ENCODE measurements around the gene ECT2. TPM values are rescaled to one million over a fixed set of nuclear protein-coding genes. Genes with fewer than 3 reads are reported as not detected.
A peak's percentile ranks its signal among the peaks of the same experiment; 100 is the strongest.

Gene ECT2
- total RNA-seq, 3 donors from 2014 or later (not counting 1 experiment from before 2014, with no cell fraction given) = 2.9 to 7.0 (median 4.8) TPM

GRCh38 chr3:172749230-172749965 lies 1.1 kb upstream of the ECT2 start:
- no peak for ATAC-seq
- H3K9me3 ChIP-seq (ENCODE audit: control insufficient read depth, insufficient read depth, low read length) = no peaks in the 10 kb centered on the region
- TF ChIP-seq CTCF (IDR thresholded peaks at IDR 0.05) = no peak
- H3K27me3 ChIP-seq (ENCODE audit: control insufficient read depth, insufficient read depth, low read length) = no peaks in the 10 kb centered on the region
- intact Hi-C loops (cut with micrococcal nuclease) = no loop called here
- H3K27ac Mint-ChIP-seq = peak overlapping the region; percentile 84 to 87
- no peaks in the 10 kb centered on the region for H3K36me3 ChIP-seq (ENCODE audit: control insufficient read depth, insufficient read depth, low read length)
- H3K4me3 ChIP-seq (ENCODE audit: low read length) = peak overlapping the region; percentile 86
- H3K27me3 Mint-ChIP-seq (ENCODE audit: low read depth in 2 of 2) = peaks cover 0 to 3% of the 10 kb centered on the region in 2 donors
- H3K27ac ChIP-seq (ENCODE audit: low read length) = no peak overlapping the region
- H3K4me1 ChIP-seq (ENCODE audit: control insufficient read depth, insufficient read depth, low read length) = peaks cover 11% of the 10 kb centered on the region
- H3K36me3 Mint-ChIP-seq = no peaks in the 10 kb centered on the region
- peak in 1 of 2 donors; percentile 5 for DNase-seq
- peak overlapping the region; percentile 99 for H3K4me3 Mint-ChIP-seq
- H3K4me1 Mint-ChIP-seq = peaks cover 15 to 21% of the 10 kb centered on the region in 2 donors
- no peaks in the 10 kb centered on the region for H3K9me3 Mint-ChIP-seq
- 83% methylated on average over 6 of the region's 8 CpGs for WGBS (ENCODE audit: insufficient coverage)

- intact Hi-C loops (cut with micrococcal nuclease) = loop anchor here (2.0 kb wide), 1 partner anchor 39 kb away; the partner anchor contains the start of gene NCEH1
- no peak for DNase-seq
- H3K9me3 ChIP-seq (ENCODE audit: control insufficient read depth, insufficient read depth, low read length) = no peaks in the 10 kb centered on the region
- TF ChIP-seq CTCF (IDR thresholded peaks at IDR 0.05) = no peak
- no peaks in the 10 kb centered on the region for H3K27me3 ChIP-seq (ENCODE audit: control insufficient read depth, insufficient read depth, low read length)
- H3K4me3 ChIP-seq (ENCODE audit: low read length) = peak overlapping the region; percentile 86
- H3K36me3 ChIP-seq (ENCODE audit: control insufficient read depth, insufficient read depth, low read length) = no peaks in the 10 kb centered on the region
- whole genome bisulfite sequencing (ENCODE audit: insufficient coverage) = 19% methylated on average over 9 of the region's 9 CpGs
- ATAC-seq = no peak
- peaks cover 16 to 21% of the 10 kb centered on the region in 2 donors for H3K4me1 Mint-ChIP-seq
- no peaks in the 10 kb centered on the region for H3K36me3 Mint-ChIP-seq
- H3K9me3 Mint-ChIP-seq = no peaks in the 10 kb centered on the region
- peaks cover 11% of the 10 kb centered on the region for H3K4me1 ChIP-seq (ENCODE audit: control insufficient read depth, insufficient read depth, low read length)
- H3K27me3 Mint-ChIP-seq (ENCODE audit: low read depth in 2 of 2) = peaks cover 0 to 3% of the 10 kb centered on the region in 2 donors
- H3K27ac ChIP-seq (ENCODE audit: low read length) = peak overlapping the region; percentile 71
- peak overlapping the region; percentile 99 for H3K4me3 Mint-ChIP-seq
- H3K27ac Mint-ChIP-seq = peak overlapping the region; percentile 84 to 87
Observed at GRCh38 chr3:172750069-172750367, 508 bp upstream of the ECT2 start.

- Mint-ChIP-seq H3K9me3 (no peaks in the 10 kb centered on the region), H3K4me1 (peaks cover 19 to 21% of the 10 kb centered on the region in 2 donors), H3K27me3 (ENCODE audit: low read depth in 2 of 2) (peaks cover 0 to 2% of the 10 kb centered on the region in 2 donors), H3K4me3 (peak overlapping the region; percentile 99), H3K27ac (peak overlapping the region in 1 of 2 donors; percentile 87), H3K36me3 (no peaks in the 10 kb centered on the region)
- Histone ChIP-seq H3K27me3 (ENCODE audit: control insufficient read depth, insufficient read depth, low read length) (no peaks in the 10 kb centered on the region), H3K4me1 (ENCODE audit: control insufficient read depth, insufficient read depth, low read length) (peaks cover 11% of the 10 kb centered on the region), H3K36me3 (ENCODE audit: control insufficient read depth, insufficient read depth, low read length) (no peaks in the 10 kb centered on the region), H3K9me3 (ENCODE audit: control insufficient read depth, insufficient read depth, low read length) (no peaks in the 10 kb centered on the region), H3K27ac (ENCODE audit: low read length) (no peak overlapping the region), H3K4me3 (ENCODE audit: low read length) (peak overlapping the region; percentile 86)
- ATAC-seq = no peak
- peak in 1 of 2 donors; percentile 30 for DNase-seq
- TF ChIP-seq CTCF (IDR thresholded peaks at IDR 0.05) = no peak
- intact Hi-C loops (cut with micrococcal nuclease) = loop anchor here (2.0 kb wide), 1 partner anchor 40 kb away; the partner anchor contains the start of gene NCEH1
- under 1% methylated on average over 11 of the region's 14 CpGs for WGBS (ENCODE audit: insufficient coverage)
Observed at GRCh38 chr3:172751175-172751704, 714 bp downstream of the ECT2 start.
